Ovary (tissue), 3 donors: ENCODE results near the gene ROGDI.

ENCODE experiments used
- POLR2A ChIP-seq: fragments of 450-650 bp; IDR thresholded peaks from one replicate; pipeline ENCODE4 v1.6.1; 2017; ENCODE audit warnings: antibody characterized with exemption, mild to moderate bottlenecking, moderate library complexity
- TF ChIP-seq, protein P1 (sequence below), 3 donors: fragments of 450-650 bp in 2 of 3; fragments of 200-600 bp in 1 of 3; IDR thresholded peaks; one replicate each; pipeline versions ENCODE4 v1.5.1 to v1.8.0; 2016 to 2022; ENCODE audit warnings: antibody characterized with exemption in 3 of 3, mild to moderate bottlenecking in 1 of 3
- donor health status: DM: no; HTN: no; CAD: no.

DNA sequence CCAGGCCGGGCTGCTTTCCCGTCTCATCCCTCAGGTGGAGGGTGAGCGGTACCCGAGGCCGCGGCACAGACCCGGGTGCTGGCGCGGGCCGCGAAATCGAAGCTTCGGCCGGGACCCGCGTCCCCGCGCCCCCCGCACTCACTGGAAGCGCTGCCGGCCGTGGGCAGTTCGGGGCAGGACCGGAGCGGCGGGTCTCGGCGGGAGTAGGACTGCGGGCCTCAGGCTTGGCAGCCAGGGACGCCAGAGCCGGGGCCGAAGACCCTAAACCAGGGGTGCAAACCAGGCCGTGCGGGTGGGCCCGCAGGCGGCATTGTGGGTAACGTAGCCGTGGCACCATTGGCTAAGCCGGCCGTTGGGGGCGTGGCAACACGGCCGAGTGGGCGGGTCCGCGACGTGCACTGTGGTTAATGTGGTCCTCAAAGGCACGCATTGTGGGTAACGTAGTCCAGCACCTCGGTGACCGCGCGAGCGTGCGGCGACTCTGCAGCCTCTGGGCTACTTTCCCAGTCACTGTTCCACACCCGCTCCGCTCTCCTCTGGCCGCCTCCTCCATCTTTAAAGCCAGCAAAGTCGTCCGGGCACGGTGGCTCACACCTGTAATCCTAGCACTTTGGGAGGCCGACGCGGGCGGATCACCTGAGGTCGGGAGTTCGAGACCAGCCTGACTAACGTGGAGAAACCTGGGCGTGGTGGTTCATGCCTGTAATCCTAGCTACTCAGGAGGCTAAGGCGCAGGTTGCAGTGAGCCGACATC lies 35.4 kb downstream of the ROGDI start, which contains the start of gene ZNF500:
- TF ChIP-seq, protein P1, sequence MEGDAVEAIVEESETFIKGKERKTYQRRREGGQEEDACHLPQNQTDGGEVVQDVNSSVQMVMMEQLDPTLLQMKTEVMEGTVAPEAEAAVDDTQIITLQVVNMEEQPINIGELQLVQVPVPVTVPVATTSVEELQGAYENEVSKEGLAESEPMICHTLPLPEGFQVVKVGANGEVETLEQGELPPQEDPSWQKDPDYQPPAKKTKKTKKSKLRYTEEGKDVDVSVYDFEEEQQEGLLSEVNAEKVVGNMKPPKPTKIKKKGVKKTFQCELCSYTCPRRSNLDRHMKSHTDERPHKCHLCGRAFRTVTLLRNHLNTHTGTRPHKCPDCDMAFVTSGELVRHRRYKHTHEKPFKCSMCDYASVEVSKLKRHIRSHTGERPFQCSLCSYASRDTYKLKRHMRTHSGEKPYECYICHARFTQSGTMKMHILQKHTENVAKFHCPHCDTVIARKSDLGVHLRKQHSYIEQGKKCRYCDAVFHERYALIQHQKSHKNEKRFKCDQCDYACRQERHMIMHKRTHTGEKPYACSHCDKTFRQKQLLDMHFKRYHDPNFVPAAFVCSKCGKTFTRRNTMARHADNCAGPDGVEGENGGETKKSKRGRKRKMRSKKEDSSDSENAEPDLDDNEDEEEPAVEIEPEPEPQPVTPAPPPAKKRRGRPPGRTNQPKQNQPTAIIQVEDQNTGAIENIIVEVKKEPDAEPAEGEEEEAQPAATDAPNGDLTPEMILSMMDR (IDR thresholded peaks at IDR 0.05): no peak
- no peak for TF ChIP-seq POLR2A
